HG03460 (cell line): ENCODE measurements around the gene EPB41L3.

ENCODE experiments used
- ATAC-seq: cut with Tn5 transposase; IDR thresholded peaks from one replicate; pipeline ENCODE4 v1.9.1; 2021; ENCODE audit not compliant: unreplicated experiment

Gene EPB41L3

GRCh38 chr18:5456577-5457461, 87.0 kb downstream of the EPB41L3 start:
- ATAC-seq: no peak

GRCh38 chr18:5455674-5456073, 88.1 kb downstream of the EPB41L3 start:
- no peak for ATAC-seq

- no peak for ATAC-seq
These were observed 90.8 kb downstream of the EPB41L3 start for GRCh38 chr18:5452943-5453443.

- no peak for ATAC-seq
These were observed 91.9 kb downstream of the EPB41L3 start for GRCh38 chr18:5451871-5452270.

- no peak for ATAC-seq
These were observed 92.6 kb downstream of the EPB41L3 start for GRCh38 chr18:5451150-5451549.

GRCh38 chr18:5449858-5450509, 93.8 kb downstream of the EPB41L3 start:
- ATAC-seq: no peak

GRCh38 chr18:5447442-5447841, 96.4 kb downstream of the EPB41L3 start:
- no peak for ATAC-seq

- ATAC-seq: no peak
These were observed 99.0 kb downstream of the EPB41L3 start for GRCh38 chr18:5444847-5445246.

GRCh38 chr18:5444269-5444668, 99.5 kb downstream of the EPB41L3 start:
- ATAC-seq: no peak

GRCh38 chr18:5439986-5440696, 103.7 kb downstream of the EPB41L3 start:
- no peak for ATAC-seq

- ATAC-seq: no peak
These were observed 109.4 kb downstream of the EPB41L3 start for GRCh38 chr18:5434425-5434824.

- ATAC-seq: no peak
These were observed 111.8 kb downstream of the EPB41L3 start for GRCh38 chr18:5431836-5432575.

- ATAC-seq: no peak
These were observed 113.7 kb downstream of the EPB41L3 start for GRCh38 chr18:5430131-5430530.

- no peak for ATAC-seq
These were observed 114.1 kb downstream of the EPB41L3 start for GRCh38 chr18:5429681-5430080.

GRCh38 chr18:5425721-5426120, 118.1 kb downstream of the EPB41L3 start:
- ATAC-seq: no peak

- ATAC-seq: no peak
These were observed 118.7 kb downstream of the EPB41L3 start for GRCh38 chr18:5424903-5425664.

- ATAC-seq: no peak
These were observed 121.2 kb downstream of the EPB41L3 start for GRCh38 chr18:5422626-5423025.

GRCh38 chr18:5421981-5422380, 121.8 kb downstream of the EPB41L3 start:
- no peak for ATAC-seq

- no peak for ATAC-seq
These were observed 122.9 kb downstream of the EPB41L3 start for GRCh38 chr18:5420906-5421305.

GRCh38 chr18:5419601-5420000, 124.2 kb downstream of the EPB41L3 start:
- ATAC-seq: no peak
